Activated CD8-positive, alpha-beta memory T cell treated with anti-CD3 and anti-CD28 coated beads, Interleukin-2, amount 50 U/mL, for 24 hours (primary cell): ENCODE results near the gene FAM241A.
A peak's percentile ranks its signal among the peaks of the same experiment; 100 is the strongest.
"Not testable (repeated sequence)": the region's sequence is repeated elsewhere in the genome, so short reads cannot be mapped to it uniquely, and the experiment has no call there.

ENCODE experiments used
- DNase-seq: peaks from one replicate; pipeline ENCODE4 v3.0.0-alpha.2; 2020; ENCODE audit errors: extremely low read depth

The FAM241A gene

GRCh38 chr4:112145326-112145789 is at the start of gene FAM241A:
Gene FAM241A, plus strand, starts transcription at chr4:112145454. Its CDS starts 127 bp downstream, at chr4:112145581.
- DNase-seq: peak; percentile 60

- no peak for DNase-seq
Measured at GRCh38 chr4:112098841-112099530, 46.3 kb upstream of the FAM241A start.

- no peak for DNase-seq
Measured at GRCh38 chr4:112099701-112100297, 45.5 kb upstream of the FAM241A start.

- no peak for DNase-seq
Measured at GRCh38 chr4:112102875-112103370, 42.3 kb upstream of the FAM241A start.

- no peak for DNase-seq
Measured at GRCh38 chr4:112105201-112105969, 39.9 kb upstream of the FAM241A start.

- no peak for DNase-seq
Measured at GRCh38 chr4:112109360-112110058, 35.7 kb upstream of the FAM241A start.

GRCh38 chr4:112110059-112110425 is 35.2 kb upstream of the FAM241A start:
- no peak for DNase-seq

DNA sequence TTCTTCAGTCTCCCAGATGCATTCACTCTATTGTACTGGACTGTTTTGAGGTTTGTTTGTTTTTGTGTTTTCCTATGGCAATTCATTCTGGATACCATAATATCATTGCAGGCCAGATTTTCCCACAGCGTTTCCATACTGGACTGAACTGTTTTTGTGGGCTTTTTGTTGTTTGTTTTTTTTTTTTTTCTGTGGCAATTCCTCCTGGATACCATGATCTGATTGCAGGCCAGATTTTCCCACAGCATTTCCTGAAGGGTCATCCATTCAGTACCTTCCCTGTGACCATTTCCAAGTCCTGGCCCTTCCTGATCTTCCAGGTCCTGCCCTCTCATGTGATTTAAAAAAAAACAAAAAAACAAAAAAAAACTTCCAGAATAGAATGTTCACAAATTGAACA is 33.9 kb upstream of the FAM241A start:
- DNase-seq: no peak

- DNase-seq: not testable (repeated sequence)
Measured at GRCh38 chr4:112112095-112112494, 33.2 kb upstream of the FAM241A start.

GRCh38 chr4:112112590-112113170 is 32.6 kb upstream of the FAM241A start:
- DNase-seq: no peak

DNA sequence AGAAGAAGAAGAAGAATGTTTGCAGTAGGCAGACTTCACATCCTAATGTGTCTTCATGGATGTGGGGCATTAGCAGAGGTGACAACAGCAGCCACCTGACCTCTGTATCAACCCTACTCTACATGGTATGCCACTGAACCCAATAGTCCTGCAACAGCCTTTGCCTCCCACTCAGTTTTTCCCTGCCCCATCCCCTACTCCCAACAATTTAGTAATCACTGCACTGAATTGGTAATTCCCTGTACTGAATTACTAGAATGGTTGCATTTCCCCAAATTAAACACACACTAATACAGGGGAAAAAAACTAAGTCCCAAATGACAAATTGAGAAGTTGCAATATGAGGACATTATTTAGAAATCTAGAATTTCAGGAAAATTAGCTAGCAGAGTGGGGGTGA is 31.4 kb upstream of the FAM241A start:
- no peak for DNase-seq

- DNase-seq: no peak
Measured at GRCh38 chr4:112114452-112114851, 30.8 kb upstream of the FAM241A start.

DNA sequence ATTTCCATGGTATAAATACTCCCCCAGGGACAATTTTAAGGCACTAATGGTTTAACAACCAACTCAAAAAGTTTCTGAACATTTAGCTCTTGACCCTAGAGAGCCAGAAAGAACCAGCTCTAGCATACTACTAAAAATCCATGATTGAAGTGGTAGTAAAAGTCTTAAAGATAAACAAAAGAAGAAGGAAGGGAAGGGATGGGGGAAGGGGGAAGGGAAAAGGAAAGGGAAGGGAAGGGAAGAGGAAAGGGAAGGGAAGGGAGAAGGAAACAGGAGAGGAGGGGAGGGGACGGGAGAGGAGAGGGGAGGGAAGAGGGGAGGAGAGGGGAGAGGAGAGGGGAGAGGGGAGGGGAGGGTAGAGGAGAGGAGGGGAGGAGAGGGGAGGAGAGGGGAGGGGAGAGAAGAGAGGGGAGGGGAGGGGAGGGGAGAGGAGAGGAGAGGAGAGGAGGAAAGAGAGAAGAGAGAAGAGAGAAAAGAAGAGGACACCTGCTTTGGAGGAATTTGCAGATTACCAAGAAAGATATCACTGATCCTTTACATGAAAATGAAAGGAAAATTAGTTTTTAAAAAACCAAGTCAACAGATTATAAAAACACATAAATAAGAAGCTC is 26.4 kb upstream of the FAM241A start:
- DNase-seq: no peak

DNA sequence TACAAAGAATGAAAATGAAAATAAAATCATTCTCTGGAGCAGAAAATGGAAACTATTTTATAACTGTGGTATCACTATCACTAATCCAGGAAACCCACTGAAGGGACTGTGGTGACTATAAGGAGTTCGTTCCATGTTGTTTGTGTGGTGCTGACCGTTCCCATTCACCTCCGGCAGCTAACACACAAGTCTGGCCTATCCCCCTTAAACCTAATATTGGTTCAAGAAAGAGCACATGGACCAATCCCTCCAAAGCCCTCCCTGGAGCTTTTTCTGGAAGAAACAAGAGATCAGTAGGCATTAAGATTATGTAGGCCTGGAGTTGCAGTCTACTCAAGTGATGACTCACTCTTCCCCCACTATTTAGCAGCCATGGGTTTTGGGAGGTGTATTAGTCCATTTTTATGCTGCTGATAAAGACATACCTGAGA is 25.9 kb upstream of the FAM241A start:
- no peak for DNase-seq

DNA sequence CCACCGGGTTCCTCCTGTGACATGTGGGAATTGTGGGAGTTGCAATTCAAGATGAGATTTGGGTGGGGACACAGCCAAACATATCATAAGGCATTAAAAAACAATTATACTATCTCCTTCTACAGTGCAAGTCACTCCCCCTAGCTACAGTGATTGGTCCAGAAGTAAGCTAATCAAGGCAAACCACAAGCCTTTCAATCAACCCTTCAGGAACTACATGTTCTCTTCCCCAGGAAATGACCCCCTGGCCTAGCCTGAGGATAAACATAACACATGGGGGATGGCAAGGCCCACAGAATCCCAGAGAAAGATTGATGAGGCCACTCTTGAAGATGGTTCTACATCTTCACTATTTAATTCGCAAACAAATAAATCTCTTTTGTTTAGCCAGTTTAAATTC is 25.2 kb upstream of the FAM241A start:
- no peak for DNase-seq

DNA sequence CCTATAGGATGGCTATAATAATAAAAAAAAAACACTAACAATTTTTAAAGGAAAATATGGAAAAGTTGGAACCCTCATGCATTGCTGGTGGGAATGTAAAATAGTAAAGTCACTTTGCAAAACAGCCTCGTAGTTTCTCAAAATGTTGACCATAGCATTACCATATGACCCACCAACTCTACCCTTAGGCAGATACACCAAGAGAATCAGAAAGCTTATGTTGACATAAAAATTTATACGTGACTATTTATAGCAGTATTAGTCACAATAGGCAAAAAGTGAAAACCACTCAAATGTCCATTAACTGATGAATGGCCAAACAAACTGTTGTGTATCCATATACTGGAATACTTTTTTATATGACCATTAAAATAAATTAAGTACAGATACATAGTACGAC is 19.8 kb upstream of the FAM241A start:
- DNase-seq: no peak

- no peak for DNase-seq
Measured at GRCh38 chr4:112127048-112127637, 18.1 kb upstream of the FAM241A start.

- no peak for DNase-seq
Measured at GRCh38 chr4:112127803-112128202, 17.5 kb upstream of the FAM241A start.

GRCh38 chr4:112128452-112128851 is 16.8 kb upstream of the FAM241A start:
- no peak for DNase-seq

DNA sequence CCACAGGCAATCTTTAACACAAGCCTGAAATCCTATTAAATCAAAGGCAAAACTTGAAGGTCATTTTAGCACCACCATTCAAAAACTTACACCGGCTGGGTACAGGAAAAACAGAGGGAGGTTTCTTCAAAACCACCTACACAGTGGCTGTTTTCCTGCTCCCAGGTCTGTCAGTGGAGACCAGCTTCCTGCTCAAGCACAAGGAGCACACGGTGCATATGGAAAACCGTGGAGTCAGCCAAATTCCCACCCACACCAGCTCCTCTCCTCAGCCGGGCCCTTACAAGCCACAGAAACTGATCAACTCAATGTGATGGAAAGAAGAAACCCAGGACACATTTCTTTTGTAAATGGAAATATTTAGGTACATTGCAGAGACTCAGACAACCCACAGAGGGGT is 14.3 kb upstream of the FAM241A start:
- no peak for DNase-seq

DNA sequence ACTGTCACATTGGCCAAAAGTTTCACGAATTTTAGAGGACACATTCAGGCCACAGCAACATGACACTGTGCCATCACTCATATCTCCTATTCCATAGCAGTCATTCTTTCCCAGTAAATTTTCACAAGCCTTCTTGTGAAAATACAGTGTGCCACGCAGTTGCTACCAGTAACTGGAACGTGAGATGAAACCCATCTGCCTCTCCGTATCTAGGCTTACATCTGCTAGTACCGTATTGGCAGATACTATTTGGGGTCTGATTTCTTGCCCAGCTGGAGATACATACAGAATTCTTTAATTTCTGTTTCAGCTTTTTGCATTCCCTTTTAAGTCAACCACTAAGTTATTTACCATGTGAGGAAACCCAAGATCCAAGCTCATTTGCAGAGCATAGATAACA is 8.7 kb upstream of the FAM241A start:
- DNase-seq: no peak
